ENCODE results near the gene HOGA1. TPM values are rescaled to one million over a fixed set of nuclear protein-coding genes. Genes with fewer than 3 reads are reported as not detected.
"Not testable (repeated sequence)": the region's sequence is repeated elsewhere in the genome, so short reads cannot be mapped to it uniquely, and the experiment has no call there.

Gene HOGA1
- total RNA-seq, 2 donors from 2014 or later, result 1.0 to 2.7 TPM

DNA sequence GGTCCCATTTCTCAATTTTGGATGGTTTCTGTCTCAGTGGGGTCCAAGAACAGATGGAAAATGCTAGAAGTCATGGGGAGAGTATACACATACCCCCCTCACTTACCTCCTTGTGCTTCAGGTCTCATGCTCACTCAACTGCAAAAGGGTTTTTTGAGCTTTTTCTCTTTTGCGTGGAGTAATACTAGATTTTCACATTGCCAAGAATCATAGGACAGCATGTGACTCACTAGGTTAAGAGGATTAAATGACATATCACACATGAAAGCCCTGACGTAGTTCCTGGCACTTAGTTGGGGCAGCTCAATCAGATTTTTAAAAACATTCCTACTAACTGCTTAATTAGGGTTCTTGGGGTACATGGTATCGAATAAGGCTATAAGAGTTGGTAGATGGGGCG lies 60.7 kb downstream of the HOGA1 start:
- Histone ChIP-seq H3K27me3 (replicated peaks; ENCODE audit: insufficient read depth) (no peaks in the 10 kb centered on the region), H3K4me1 (replicated peaks) (no peaks in the 10 kb centered on the region), H3K27ac (no peak overlapping the region), H3K9me3 (no peaks in the 10 kb centered on the region), H3K36me3 (no peaks in the 10 kb centered on the region), H3K4me3 (no peak overlapping the region)
- DNase-seq (ENCODE audit: low spot score), result no peak
- 96% methylated on average over 4 of the region's 4 CpGs for WGBS
- intact Hi-C loops (cut with DNase I), result loop anchor here (5.0 kb wide), 1 partner anchor 42 kb away; the partner anchor contains the start of gene AVPI1
- TF ChIP-seq POLR2AphosphoS5 (IDR thresholded peaks at IDR 0.05) (no peak), POLR2A (IDR thresholded peaks at IDR 0.05) (no peak)
- TF ChIP-seq, protein P1, sequence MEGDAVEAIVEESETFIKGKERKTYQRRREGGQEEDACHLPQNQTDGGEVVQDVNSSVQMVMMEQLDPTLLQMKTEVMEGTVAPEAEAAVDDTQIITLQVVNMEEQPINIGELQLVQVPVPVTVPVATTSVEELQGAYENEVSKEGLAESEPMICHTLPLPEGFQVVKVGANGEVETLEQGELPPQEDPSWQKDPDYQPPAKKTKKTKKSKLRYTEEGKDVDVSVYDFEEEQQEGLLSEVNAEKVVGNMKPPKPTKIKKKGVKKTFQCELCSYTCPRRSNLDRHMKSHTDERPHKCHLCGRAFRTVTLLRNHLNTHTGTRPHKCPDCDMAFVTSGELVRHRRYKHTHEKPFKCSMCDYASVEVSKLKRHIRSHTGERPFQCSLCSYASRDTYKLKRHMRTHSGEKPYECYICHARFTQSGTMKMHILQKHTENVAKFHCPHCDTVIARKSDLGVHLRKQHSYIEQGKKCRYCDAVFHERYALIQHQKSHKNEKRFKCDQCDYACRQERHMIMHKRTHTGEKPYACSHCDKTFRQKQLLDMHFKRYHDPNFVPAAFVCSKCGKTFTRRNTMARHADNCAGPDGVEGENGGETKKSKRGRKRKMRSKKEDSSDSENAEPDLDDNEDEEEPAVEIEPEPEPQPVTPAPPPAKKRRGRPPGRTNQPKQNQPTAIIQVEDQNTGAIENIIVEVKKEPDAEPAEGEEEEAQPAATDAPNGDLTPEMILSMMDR (IDR thresholded peaks at IDR 0.05), result no peak

- no peak for TF ChIP-seq POLR2A (IDR thresholded peaks at IDR 0.05)
- TF ChIP-seq POLR2AphosphoS5 (IDR thresholded peaks at IDR 0.05), result no peak
- H3K27ac ChIP-seq, result no peak overlapping the region
- WGBS, result 96% methylated on average over 1 of the region's 1 CpG
- no peak for DNase-seq (ENCODE audit: low spot score)
- no peaks in the 10 kb centered on the region for H3K4me1 ChIP-seq (replicated peaks)
- H3K4me3 ChIP-seq, result no peak overlapping the region
- H3K9me3 ChIP-seq, result no peaks in the 10 kb centered on the region
- no peaks in the 10 kb centered on the region for H3K27me3 ChIP-seq (replicated peaks; ENCODE audit: insufficient read depth)
- intact Hi-C loops (cut with DNase I), result no loop called here
- H3K36me3 ChIP-seq, result no peaks in the 10 kb centered on the region
Measured at GRCh38 chr10:97647556-97647955, 63.4 kb downstream of the HOGA1 start.

DNA sequence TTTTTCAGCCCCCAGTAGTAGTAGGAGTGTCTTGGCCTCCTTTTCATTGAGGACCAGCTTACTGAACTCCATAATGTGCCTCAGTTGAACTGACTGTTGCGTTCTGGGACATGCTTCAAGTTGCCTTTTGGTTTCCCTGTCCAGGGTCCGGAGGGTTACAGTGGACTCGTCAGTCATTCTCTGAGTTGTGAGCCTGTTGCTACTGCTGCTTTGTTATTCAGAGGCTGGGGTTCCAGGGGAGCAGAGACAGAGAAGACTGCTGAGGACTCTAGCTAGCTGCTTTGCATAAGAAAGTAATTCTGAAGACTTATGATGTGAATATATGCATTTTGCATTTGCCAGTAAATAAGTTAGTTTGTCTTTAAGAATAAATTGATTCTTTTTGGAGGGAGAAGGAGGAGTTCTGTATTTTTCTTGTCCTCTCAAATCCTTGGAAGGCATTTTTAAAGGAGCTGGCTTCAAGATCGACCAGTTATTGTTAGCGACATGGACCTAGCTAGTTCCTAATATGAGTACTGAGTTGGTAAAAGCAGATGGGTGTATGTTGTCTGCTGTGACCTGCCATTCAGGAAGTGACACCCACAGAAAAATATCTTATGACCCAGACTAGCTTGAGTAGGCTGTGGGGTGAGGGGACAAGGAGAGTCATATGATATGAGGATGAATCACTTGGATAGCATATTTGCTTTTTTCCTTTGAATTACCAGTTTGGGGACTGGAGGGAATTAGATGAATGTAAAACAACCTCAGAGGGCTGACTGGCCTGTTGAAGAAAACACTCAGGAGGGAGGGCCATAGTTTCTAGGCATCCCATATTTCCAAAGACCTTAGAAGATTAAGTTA lies 64.6 kb downstream of the HOGA1 start:
- no peaks in the 10 kb centered on the region for H3K36me3 ChIP-seq
- intact Hi-C loops (cut with DNase I), result no loop called here
- no peak for DNase-seq (ENCODE audit: low spot score)

GRCh38 chr10:97649405-97649750 lies 65.2 kb downstream of the HOGA1 start:
- H3K4me1 ChIP-seq (replicated peaks); intact Hi-C loops (cut with DNase I); H3K4me3 ChIP-seq; DNase-seq (ENCODE audit: low spot score); H3K36me3 ChIP-seq; H3K27ac ChIP-seq; H3K9me3 ChIP-seq; H3K27me3 ChIP-seq (replicated peaks; ENCODE audit: insufficient read depth): not testable (repeated sequence)
- WGBS, result 93% methylated on average over 4 of the region's 4 CpGs

More for the DNA sequence above, 64.6 kb downstream of the HOGA1 start:
- Histone ChIP-seq H3K27me3 (replicated peaks; ENCODE audit: insufficient read depth) (no peaks in the 10 kb centered on the region), H3K27ac (no peak overlapping the region), H3K4me3 (no peak overlapping the region), H3K4me1 (replicated peaks) (no peaks in the 10 kb centered on the region), H3K9me3 (no peaks in the 10 kb centered on the region)
- WGBS, result 79% methylated on average over 5 of the region's 5 CpGs
- TF ChIP-seq POLR2A (IDR thresholded peaks at IDR 0.05), result no peak
- TF ChIP-seq, protein P1 (IDR thresholded peaks at IDR 0.05), result no peak
- no peak for TF ChIP-seq POLR2AphosphoS5 (IDR thresholded peaks at IDR 0.05)

- no peaks in the 10 kb centered on the region for H3K27me3 ChIP-seq (replicated peaks; ENCODE audit: insufficient read depth)
- no peak overlapping the region for H3K27ac ChIP-seq
- H3K36me3 ChIP-seq, result no peaks in the 10 kb centered on the region
- DNase-seq (ENCODE audit: low spot score), result no peak
- 86% methylated on average over 3 of the region's 3 CpGs for WGBS
- TF ChIP-seq, protein P1 (IDR thresholded peaks at IDR 0.05), result no peak
- TF ChIP-seq POLR2A (IDR thresholded peaks at IDR 0.05) (no peak), POLR2AphosphoS5 (IDR thresholded peaks at IDR 0.05) (no peak)
- intact Hi-C loops (cut with DNase I), result no loop called here
- H3K4me1 ChIP-seq (replicated peaks), result no peaks in the 10 kb centered on the region
- no peaks in the 10 kb centered on the region for H3K9me3 ChIP-seq
- no peak overlapping the region for H3K4me3 ChIP-seq
Measured at GRCh38 chr10:97650726-97651125, 66.5 kb downstream of the HOGA1 start.

DNA sequence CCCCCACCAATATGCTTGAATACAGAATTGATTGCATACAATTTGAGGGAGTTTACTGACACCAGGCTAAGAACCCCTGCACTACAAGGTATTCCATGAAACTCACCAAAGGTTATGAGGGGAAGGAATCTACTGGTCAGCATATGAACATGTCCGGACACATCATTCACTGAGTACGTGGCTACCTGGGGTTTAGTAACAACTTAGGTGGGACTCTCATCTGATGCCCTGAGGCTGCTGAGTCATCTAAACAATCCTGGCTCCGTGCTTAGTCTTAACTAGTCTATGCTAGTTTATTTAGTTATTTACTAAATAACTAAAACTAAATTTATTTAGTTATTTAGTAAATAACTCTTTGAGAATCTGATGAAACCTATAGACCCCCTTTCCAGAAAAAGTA lies 67.6 kb downstream of the HOGA1 start:
- H3K27ac ChIP-seq, result no peak overlapping the region
- WGBS, result 68% methylated on average over 3 of the region's 3 CpGs
- no peak for DNase-seq (ENCODE audit: low spot score)
- no peaks in the 10 kb centered on the region for H3K27me3 ChIP-seq (replicated peaks; ENCODE audit: insufficient read depth)
- TF ChIP-seq, protein P1 (IDR thresholded peaks at IDR 0.05), result no peak
- no peak for TF ChIP-seq POLR2AphosphoS5 (IDR thresholded peaks at IDR 0.05)
- TF ChIP-seq POLR2A (IDR thresholded peaks at IDR 0.05), result no peak
- no peaks in the 10 kb centered on the region for H3K4me1 ChIP-seq (replicated peaks)
- intact Hi-C loops (cut with DNase I), result no loop called here
- no peak overlapping the region for H3K4me3 ChIP-seq
- H3K36me3 ChIP-seq, result peaks cover 0 to 8% of the 10 kb centered on the region in 2 donors
- H3K9me3 ChIP-seq, result no peaks in the 10 kb centered on the region
